PC-3 (cell line): ENCODE measurements around the gene PICALM. TPM values are rescaled to one million over a fixed set of nuclear protein-coding genes. Genes with fewer than 3 reads are reported as not detected.

Source experiments
- ATAC-seq: fragments of 200-7000 bp; cut with Tn5 transposase; 2 replicates; pipeline ENCODE4 v1.9.1; 2020; ENCODE audit warnings: mild to moderate bottlenecking, moderate library complexity
- Bru-seq: library from RNA; stranded (reverse); fragments of 400-500 nt; gene quantifications from one replicate; lab custom pipeline; 2021; lab: Mats Ljungman, UMichigan
- BruChase-seq, 2 experiments: library from RNA; stranded (reverse); fragments of 400-500 nt; gene quantifications; one replicate each; lab custom pipeline; 2021; lab: Mats Ljungman, UMichigan
- BruUV-seq: library from RNA; stranded (reverse); fragments of 400-500 nt; replicated peaks from 2 replicates; lab custom pipeline; 2021; lab: Mats Ljungman, UMichigan
- CTCF ChIA-PET: fragments of 300-600 bp; sonication (Branson Sonifier 250); formaldehyde crosslinking; loops from one replicate; lab custom pipeline; 2022; ENCODE audit warnings: antibody characterized with exemption; lab: Charles Lee
- POLR2A ChIA-PET: fragments of 300-600 bp; sonication (Branson Sonifier 250); formaldehyde crosslinking; loops from one replicate; lab custom pipeline; 2022; ENCODE audit warnings: antibody characterized with exemption; ENCODE audit not compliant: unreplicated experiment; lab: Charles Lee
- DNase-seq: peaks from one replicate; pipeline ENCODE4 v3.0.0-alpha.2; 2015
- H2AFZ ChIP-seq: fragments of 300-600 bp; sonication (generic); 2 replicates; pipeline ENCODE4 v1.6.0; 2016; ENCODE audit warnings: antibody characterized with exemption, low read length
- H3F3A ChIP-seq: fragments of 300-600 bp; sonication (generic); one replicate; pipeline ENCODE4 v1.6.0; 2017; ENCODE audit warnings: antibody characterized with exemption, low read length, control low read depth, mild to moderate bottlenecking; ENCODE audit not compliant: unreplicated experiment
- H3K27ac ChIP-seq: fragments of 300-600 bp; sonication (generic); 2 replicates; pipeline ENCODE4 v1.5.1; 2016; ENCODE audit warnings: mild to moderate bottlenecking, low read length
- H3K27me3 ChIP-seq: fragments of 300-600 bp; sonication (generic); 2 replicates; pipeline ENCODE4 v1.6.1; 2016; ENCODE audit warnings: low read length, mixed read lengths
- H3K36me3 ChIP-seq: fragments of 300-600 bp; sonication (generic); 2 replicates; pipeline ENCODE4 v1.6.1; 2016; ENCODE audit warnings: low read depth, mixed run types, low read length, mixed read lengths
- H3K4me1 ChIP-seq: fragments of 300-600 bp; sonication (generic); 2 replicates; pipeline ENCODE4 v1.5.1; 2016; ENCODE audit warnings: low read length; ENCODE audit not compliant: insufficient read depth
- H3K4me2 ChIP-seq: fragments of 300-600 bp; sonication (generic); 2 replicates; pipeline ENCODE4 v1.6.0; 2016; ENCODE audit warnings: low read length
- H3K4me3 ChIP-seq: fragments of 300-600 bp; sonication (generic); 2 replicates; pipeline ENCODE4 v1.5.1; 2016; ENCODE audit warnings: mild to moderate bottlenecking, low read length, mixed read lengths
- H3K79me2 ChIP-seq: fragments of 300-600 bp; sonication (generic); 2 replicates; pipeline ENCODE4 v1.6.1; 2017; ENCODE audit warnings: low read length, mixed read lengths
- H3K9ac ChIP-seq: fragments of 300-600 bp; sonication (generic); 2 replicates; pipeline ENCODE4 v1.6.0; 2016; ENCODE audit warnings: mild to moderate bottlenecking, low read length
- H3K9me2 ChIP-seq: fragments of 300-600 bp; sonication (generic); replicated peaks from 2 replicates; pipeline ENCODE4 v1.6.1; 2016; ENCODE audit warnings: mixed run types, low read length, mixed read lengths
- H3K9me3 ChIP-seq: fragments of 300-600 bp; sonication (generic); 2 replicates; pipeline ENCODE4 v1.6.1; 2016; ENCODE audit warnings: low read length, mixed read lengths
- H4K20me1 ChIP-seq: fragments of 300-600 bp; sonication (generic); 2 replicates; pipeline ENCODE4 v1.6.1; 2016; ENCODE audit warnings: low read length, mixed read lengths
- CTCF ChIP-seq: fragments of 300-600 bp; sonication (generic); conservative IDR thresholded peaks from 2 replicates; pipeline ENCODE4 v1.5.1; 2017; ENCODE audit warnings: antibody characterized with exemption, low read depth, mild to moderate bottlenecking, low read length
- EZH2 ChIP-seq: fragments of 300-600 bp; sonication (generic); IDR thresholded peaks from one replicate; pipeline ENCODE4 v1.6.1; 2017; ENCODE audit warnings: antibody characterized with exemption, mild to moderate bottlenecking, low read length; ENCODE audit not compliant: unreplicated experiment
- EZH2phosphoT487 ChIP-seq: fragments of 300-600 bp; sonication (generic); IDR thresholded peaks from 2 replicates; pipeline ENCODE4 v1.6.1; 2018; ENCODE audit warnings: mild to moderate bottlenecking, antibody characterized with exemption, low read length, borderline replicate concordance
- intact Hi-C: fragments of 100-400 bp; cut with micrococcal nuclease; formaldehyde crosslinking; loops from 2 replicates; pipeline ENCODE4 v1.9.0; 2023
- long read RNA-seq: library from polyadenylated mRNA; unstranded; transcript quantifications from one replicate; pipeline ENCODE4 v2.0.0, GENCODE V29; 2021; ENCODE audit not compliant: unreplicated experiment
- total RNA-seq: library from RNA; depleted of rRNA; stranded (reverse); fragments of >200 nt; gene quantifications from 2 replicates; pipeline ENCODE4 v1.2.3, GENCODE V29; 2014; rRNA removed

The PICALM gene
- total RNA-seq (53.0 and 59.3 TPM in 2 replicates), Bru-seq, nascent RNA (percentile 89 among the genes with signal in this experiment), BruChase-seq, experiment 1, labeled RNA remaining after a 6-hour chase (percentile 85 among the genes with signal in this experiment), BruChase-seq, experiment 2, labeled RNA remaining after a 2-hour chase (percentile 89 among the genes with signal in this experiment)
- long read RNA-seq, transcript PICALM-219 (20 exons, 3,474 nt): major isoform, 9 of 60 reads
- long read RNA-seq, partial matches to known transcripts: 7 of 60 reads
- long read RNA-seq, other reads (novel, unspliced or antisense): 38 of 60 reads

- ChIA-PET CTCF (interaction anchor here (0.7 kb wide), 1 partner anchor 150 kb away, joined by 4 read pairs; no protein-coding TSS in a partner anchor), POLR2A (interaction anchor here (1.0 kb wide), 1 partner anchor 176 kb away, joined by 4 read pairs; no protein-coding TSS in a partner anchor)
- peak within 1 kb of the TSS; percentile 97 for H3K27ac ChIP-seq
- no peaks in the 10 kb centered on the region for H3K9me2 ChIP-seq
- H3F3A ChIP-seq: no peaks in the 10 kb centered on the region
- H3K27me3 ChIP-seq: no peaks in the 10 kb centered on the region
- peak within 1 kb of the TSS; percentile 93 for H2AFZ ChIP-seq
- peaks cover 49% of the 10 kb centered on the region for H3K79me2 ChIP-seq
- H3K36me3 ChIP-seq: no peaks in the 10 kb centered on the region
- peak; percentile 97 for DNase-seq
- intact Hi-C loops: loop anchor here (2.0 kb wide), 2 partner anchors 114 to 176 kb away; partner anchors contain the start of gene EED
- no TSS peak for BruUV-seq
- TF ChIP-seq EZH2 (no peak), EZH2phosphoT487 (no peak), CTCF (no peak)
- ATAC-seq: peak; percentile 79
- H3K4me2 ChIP-seq: peak within 1 kb of the TSS; percentile 91
- peaks cover 27% of the 10 kb centered on the region for H3K4me1 ChIP-seq
- peak within 1 kb of the TSS; percentile 90 for H3K9ac ChIP-seq
- peaks cover 31% of the 10 kb centered on the region for H4K20me1 ChIP-seq
- H3K4me3 ChIP-seq: peak within 1 kb of the TSS; percentile 91
- H3K9me3 ChIP-seq: no peaks in the 10 kb centered on the region
These were observed at the start of gene PICALM for GRCh38 chr11:86068951-86069407. TSS of gene PICALM (minus strand) at chr11:86069084. CDS start at chr11:86068780, 304 bp downstream.

- no peak overlapping the region for H3K4me2 ChIP-seq
- ATAC-seq (no peak), DNase-seq (no peak)
- CTCF ChIA-PET: no interaction called here
- TF ChIP-seq CTCF: no peak
- no peak for TF ChIP-seq EZH2phosphoT487
- no peak for TF ChIP-seq EZH2
- no TSS peak for BruUV-seq
- no peaks in the 10 kb centered on the region for H4K20me1 ChIP-seq
- no peaks in the 10 kb centered on the region for H3F3A ChIP-seq
- intact Hi-C loops: no loop called here
- no peaks in the 10 kb centered on the region for H3K27me3 ChIP-seq
- no peak overlapping the region for H3K27ac ChIP-seq
- H3K4me3 ChIP-seq: no peak overlapping the region
- H3K4me1 ChIP-seq: peaks cover 27% of the 10 kb centered on the region
- H3K36me3 ChIP-seq: no peaks in the 10 kb centered on the region
- POLR2A ChIA-PET: no interaction called here
- no peaks in the 10 kb centered on the region for H3K9me2 ChIP-seq
- H2AFZ ChIP-seq: no peak overlapping the region
- no peaks in the 10 kb centered on the region for H3K9me3 ChIP-seq
- no peaks in the 10 kb centered on the region for H3K79me2 ChIP-seq
- no peak overlapping the region for H3K9ac ChIP-seq
These were observed 49.4 kb upstream of the PICALM start for GRCh38 chr11:86118253-86118652.

DNA sequence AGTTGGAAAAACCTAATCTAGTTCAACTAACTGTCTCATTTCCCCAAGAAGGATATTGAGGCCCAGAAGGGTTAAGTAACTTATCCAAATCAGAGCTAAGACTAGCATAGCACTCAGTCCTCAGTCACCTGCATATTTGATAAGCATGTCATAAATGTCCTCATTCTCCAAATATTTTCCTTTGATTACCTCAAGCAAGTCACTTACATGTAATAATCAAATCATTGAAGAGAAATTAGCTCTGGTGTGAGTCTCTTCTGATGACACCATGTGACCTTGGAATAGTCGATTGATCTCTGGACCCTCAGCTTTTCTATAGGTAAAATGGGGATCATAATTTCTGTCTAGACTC, 48.8 kb upstream of the PICALM start:
- Histone ChIP-seq H3F3A (no peaks in the 10 kb centered on the region), H2AFZ (no peak overlapping the region), H3K4me2 (peak overlapping the region; percentile 78; the same call in 1 of the 2 replicates), H3K4me3 (no peak overlapping the region), H3K9me3 (no peaks in the 10 kb centered on the region), H3K9ac (no peak overlapping the region), H4K20me1 (no peaks in the 10 kb centered on the region), H3K36me3 (no peaks in the 10 kb centered on the region), H3K4me1 (peaks cover 27% of the 10 kb centered on the region), H3K27ac (peak overlapping the region; percentile 89), H3K79me2 (no peaks in the 10 kb centered on the region), H3K9me2 (no peaks in the 10 kb centered on the region), H3K27me3 (no peaks in the 10 kb centered on the region)
- DNase-seq (peak; percentile 28), ATAC-seq (no peak)
- no peak for TF ChIP-seq CTCF
- POLR2A ChIA-PET: no interaction called here
- BruUV-seq: no TSS peak
- CTCF ChIA-PET: no interaction called here
- intact Hi-C loops: no loop called here
